ENCODE measurements around the gene JUNB. TPM values are rescaled to one million over a fixed set of nuclear protein-coding genes. Genes with fewer than 3 reads are reported as not detected.

JUNB gene
- total RNA-seq, 1 donor from 2014 or later = 101 TPM

DNA sequence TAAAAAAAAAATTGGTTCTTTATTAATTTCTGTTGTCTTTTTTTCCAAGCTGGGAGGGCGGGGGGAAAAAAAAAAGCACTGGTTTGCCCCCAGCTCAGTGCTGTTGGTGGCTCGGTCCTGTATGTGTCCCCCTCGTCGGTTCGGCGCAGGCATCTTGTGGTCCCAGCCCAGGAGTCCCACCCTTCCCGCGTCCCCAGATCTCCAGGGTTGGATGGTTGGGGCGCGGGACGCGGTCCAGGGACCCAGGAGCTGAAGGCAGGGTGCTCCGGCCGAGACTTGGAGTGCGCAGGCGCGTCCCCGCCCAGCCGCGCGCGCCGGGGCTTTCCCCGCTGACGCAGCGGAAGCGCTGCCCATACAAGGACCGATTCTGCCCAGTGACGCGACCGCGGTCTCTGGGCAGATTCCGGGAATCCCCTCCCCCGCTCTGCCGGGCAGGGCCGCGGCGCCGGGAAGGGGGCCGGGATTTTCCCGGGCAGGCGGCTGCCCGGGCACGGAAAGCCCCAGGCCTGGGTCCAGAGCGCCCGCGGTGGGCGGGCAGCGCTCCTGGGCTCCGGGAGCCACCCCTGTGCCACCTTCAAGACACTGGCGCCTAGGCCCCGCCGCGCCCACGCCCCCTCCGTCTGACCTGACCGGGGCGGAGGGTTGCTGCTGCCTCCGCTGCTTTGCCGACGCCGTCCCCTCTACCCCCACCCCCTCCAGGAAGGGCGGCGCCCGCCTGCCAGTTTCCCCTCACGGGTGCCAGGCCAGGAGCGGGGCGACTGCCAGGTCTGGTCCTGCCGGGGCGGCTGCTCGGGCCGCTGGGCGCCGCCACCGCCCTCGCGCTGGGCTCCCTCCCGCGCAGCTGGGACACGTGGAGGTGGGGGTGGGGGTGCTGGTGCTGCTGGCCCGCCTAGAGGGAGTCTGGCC, 2.3 kb downstream of the JUNB start:
- Histone ChIP-seq H3K9ac (ENCODE audit: low read length) (peak overlapping the region; percentile 94), H3K4me3 (ENCODE audit: insufficient read depth, low read depth, low read length) (peak overlapping the region; percentile 92), H3K36me3 (ENCODE audit: insufficient read depth, low read length) (no peaks in the 10 kb centered on the region), H3K27ac (ENCODE audit: low read depth, low read length) (peak overlapping the region; percentile 90), H3K27me3 (ENCODE audit: insufficient read depth, low read length) (no peaks in the 10 kb centered on the region), H2AFZ (ENCODE audit: low read depth, low read length) (peak overlapping the region; percentile 40), H3K4me2 (ENCODE audit: low read length) (peak overlapping the region; percentile 91), H3K79me2 (ENCODE audit: insufficient read depth, low read length) (peaks cover 21% of the 10 kb centered on the region), H3K9me3 (ENCODE audit: insufficient read depth, low read depth, low read length) (no peaks in the 10 kb centered on the region), H4K20me1 (ENCODE audit: insufficient read depth, low read length) (peaks cover 19% of the 10 kb centered on the region), H3K4me1 (ENCODE audit: insufficient read depth, low read length) (peaks cover 31% of the 10 kb centered on the region)
- no peak for FAIRE-seq
- Mint-ChIP-seq H3K4me3 (ENCODE audit: unreplicated experiment) (peak overlapping the region; percentile 93), H3K9me3 (ENCODE audit: unreplicated experiment) (no peaks in the 10 kb centered on the region), H3K27ac (ENCODE audit: unreplicated experiment) (peak overlapping the region; percentile 98), H3K36me3 (ENCODE audit: low read depth, unreplicated experiment) (no peaks in the 10 kb centered on the region), H3K4me1 (ENCODE audit: low read depth, unreplicated experiment) (peaks cover 26% of the 10 kb centered on the region), H3K27me3 (ENCODE audit: low read depth, unreplicated experiment) (no peaks in the 10 kb centered on the region)
- no peak for TF ChIP-seq EZH2 (IDR thresholded peaks at IDR 0.05; ENCODE audit: insufficient read depth, low read length)
- TF ChIP-seq, protein P1, sequence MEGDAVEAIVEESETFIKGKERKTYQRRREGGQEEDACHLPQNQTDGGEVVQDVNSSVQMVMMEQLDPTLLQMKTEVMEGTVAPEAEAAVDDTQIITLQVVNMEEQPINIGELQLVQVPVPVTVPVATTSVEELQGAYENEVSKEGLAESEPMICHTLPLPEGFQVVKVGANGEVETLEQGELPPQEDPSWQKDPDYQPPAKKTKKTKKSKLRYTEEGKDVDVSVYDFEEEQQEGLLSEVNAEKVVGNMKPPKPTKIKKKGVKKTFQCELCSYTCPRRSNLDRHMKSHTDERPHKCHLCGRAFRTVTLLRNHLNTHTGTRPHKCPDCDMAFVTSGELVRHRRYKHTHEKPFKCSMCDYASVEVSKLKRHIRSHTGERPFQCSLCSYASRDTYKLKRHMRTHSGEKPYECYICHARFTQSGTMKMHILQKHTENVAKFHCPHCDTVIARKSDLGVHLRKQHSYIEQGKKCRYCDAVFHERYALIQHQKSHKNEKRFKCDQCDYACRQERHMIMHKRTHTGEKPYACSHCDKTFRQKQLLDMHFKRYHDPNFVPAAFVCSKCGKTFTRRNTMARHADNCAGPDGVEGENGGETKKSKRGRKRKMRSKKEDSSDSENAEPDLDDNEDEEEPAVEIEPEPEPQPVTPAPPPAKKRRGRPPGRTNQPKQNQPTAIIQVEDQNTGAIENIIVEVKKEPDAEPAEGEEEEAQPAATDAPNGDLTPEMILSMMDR (IDR thresholded peaks at IDR 0.05; ENCODE audit: insufficient read depth, low read depth, low read length) = no peak
- peak; percentile 73 for DNase-seq (ENCODE audit: low read depth)

GRCh38 chr19:12794196-12794941, 3.1 kb downstream of the JUNB start:
- no peaks in the 10 kb centered on the region for H3K9me3 Mint-ChIP-seq (ENCODE audit: unreplicated experiment)
- TF ChIP-seq EZH2 (IDR thresholded peaks at IDR 0.05; ENCODE audit: insufficient read depth, low read length) = no peak
- TF ChIP-seq, protein P1 (IDR thresholded peaks at IDR 0.05; ENCODE audit: insufficient read depth, low read depth, low read length) = no peak
- peaks cover 21% of the 10 kb centered on the region for H3K4me1 Mint-ChIP-seq (ENCODE audit: low read depth, unreplicated experiment)
- no peaks in the 10 kb centered on the region for H3K9me3 ChIP-seq (ENCODE audit: insufficient read depth, low read depth, low read length)
- no peak overlapping the region for H2AFZ ChIP-seq (ENCODE audit: low read depth, low read length)
- peak overlapping the region; percentile 91 for H3K4me2 ChIP-seq (ENCODE audit: low read length)
- H3K27me3 ChIP-seq (ENCODE audit: insufficient read depth, low read length) = no peaks in the 10 kb centered on the region
- peak overlapping the region; percentile 92 for H3K4me3 ChIP-seq (ENCODE audit: insufficient read depth, low read depth, low read length)
- DNase-seq (ENCODE audit: low read depth) (no peak), FAIRE-seq (no peak)
- peak overlapping the region; percentile 90 for H3K27ac ChIP-seq (ENCODE audit: low read depth, low read length)
- H3K4me3 Mint-ChIP-seq (ENCODE audit: unreplicated experiment) = peak overlapping the region; percentile 90
- peak overlapping the region; percentile 94 for H3K9ac ChIP-seq (ENCODE audit: low read length)
- peaks cover 19% of the 10 kb centered on the region for H4K20me1 ChIP-seq (ENCODE audit: insufficient read depth, low read length)
- no peaks in the 10 kb centered on the region for H3K27me3 Mint-ChIP-seq (ENCODE audit: low read depth, unreplicated experiment)
- H3K27ac Mint-ChIP-seq (ENCODE audit: unreplicated experiment) = peak overlapping the region; percentile 98
- H3K36me3 ChIP-seq (ENCODE audit: insufficient read depth, low read length) = no peaks in the 10 kb centered on the region
- H3K4me1 ChIP-seq (ENCODE audit: insufficient read depth, low read length) = peaks cover 23% of the 10 kb centered on the region
- peaks cover 21% of the 10 kb centered on the region for H3K79me2 ChIP-seq (ENCODE audit: insufficient read depth, low read length)
- H3K36me3 Mint-ChIP-seq (ENCODE audit: low read depth, unreplicated experiment) = peaks cover 2% of the 10 kb centered on the region

Data from astrocyte (in vitro differentiated cells and primary cell).